OCI-LY1 (cell line): ENCODE results near the gene FDPS.
A peak's percentile ranks its signal among the peaks of the same experiment; 100 is the strongest.

Experiments used
- H2AFZ ChIP-seq: fragments of 200-600 bp; sonication (generic), shearing (Covaris generic); 2 replicates; pipeline ENCODE4 v1.6.0; 2014; ENCODE audit warnings: antibody characterized with exemption, mild to moderate bottlenecking, low read length
- H3F3A ChIP-seq: fragments of 200-600 bp; sonication (generic), shearing (Covaris generic); 2 replicates; pipeline ENCODE4 v1.6.0; 2014; ENCODE audit warnings: mild to moderate bottlenecking, antibody characterized with exemption, low read length, moderate library complexity; ENCODE audit not compliant: insufficient read depth
- H3K27ac ChIP-seq: fragments of 200-600 bp; sonication (generic); 2 replicates; pipeline ENCODE4 v1.5.1; 2014; ENCODE audit warnings: low read length, mixed run types, mild to moderate bottlenecking, low read depth; ENCODE audit not compliant: poor library complexity, severe bottlenecking
- H3K27me3 ChIP-seq: fragments of 200-600 bp; sonication (generic); 2 replicates; pipeline ENCODE4 v1.6.0; 2014; ENCODE audit warnings: antibody characterized with exemption, mild to moderate bottlenecking, low read length, moderate library complexity; ENCODE audit not compliant: insufficient read depth
- H3K36me3 ChIP-seq: fragments of 200-600 bp; sonication (generic); 2 replicates; pipeline ENCODE4 v1.6.1; 2014; ENCODE audit warnings: mild to moderate bottlenecking, antibody characterized with exemption, low read length, moderate library complexity, mixed read lengths; ENCODE audit not compliant: insufficient read depth
- H3K4me1 ChIP-seq: fragments of 200-600 bp; sonication (generic); 2 replicates; pipeline ENCODE4 v1.5.1; 2014; ENCODE audit warnings: mild to moderate bottlenecking, low read length, moderate library complexity; ENCODE audit not compliant: insufficient read depth, severe bottlenecking
- H3K4me2 ChIP-seq: fragments of 200-600 bp; sonication (generic), shearing (Covaris generic); 2 replicates; pipeline ENCODE4 v1.6.1; 2014; ENCODE audit warnings: low read length
- H3K4me3 ChIP-seq: fragments of 200-600 bp; sonication (generic); 2 replicates; pipeline ENCODE4 v1.5.1; 2014; ENCODE audit warnings: low read length, low read depth, mild to moderate bottlenecking, mixed read lengths; ENCODE audit not compliant: poor library complexity, severe bottlenecking
- H3K79me2 ChIP-seq: fragments of 200-600 bp; shearing (Covaris generic); 2 replicates; pipeline ENCODE4 v1.6.1; 2016; ENCODE audit warnings: mixed run types, low read length, mixed read lengths; ENCODE audit not compliant: insufficient read depth
- H3K9ac ChIP-seq: fragments of 200-600 bp; sonication (generic), shearing (Covaris generic); 2 replicates; pipeline ENCODE4 v1.6.1; 2014; ENCODE audit warnings: mild to moderate bottlenecking, low read length, mixed read lengths
- H3K9me2 ChIP-seq: fragments of 200-600 bp; sonication (generic), shearing (Covaris generic); 2 replicates; pipeline ENCODE4 v1.6.1; 2014; ENCODE audit warnings: low read depth, mild to moderate bottlenecking, low read length, mixed read lengths
- H3K9me3 ChIP-seq: fragments of 200-600 bp; shearing (Covaris generic); 2 replicates; pipeline ENCODE4 v1.6.1; 2014; ENCODE audit warnings: low read length, mixed read lengths
- H4K20me1 ChIP-seq: fragments of 200-600 bp; sonication (generic), shearing (Covaris generic); 2 replicates; pipeline ENCODE4 v1.6.0; 2016; ENCODE audit warnings: mild to moderate bottlenecking, low read length; ENCODE audit not compliant: insufficient read depth
- CTCF ChIP-seq: fragments of 200-600 bp; sonication (generic), shearing (Covaris generic); IDR thresholded peaks from 2 replicates; pipeline ENCODE4 v1.5.1; 2017; ENCODE audit warnings: mild to moderate bottlenecking, antibody characterized with exemption, low read length, moderate library complexity, mixed read lengths
- EZH2 ChIP-seq: fragments of 200-600 bp; sonication (generic), shearing (Covaris generic); IDR thresholded peaks from 2 replicates; pipeline ENCODE4 v1.8.0; 2017; ENCODE audit warnings: borderline replicate concordance, mixed run types, mild to moderate bottlenecking, antibody characterized with exemption, low read length, moderate library complexity, mixed read lengths

Gene FDPS

GRCh38 chr1:155295942-155296267 lies 12.8 kb upstream of the FDPS start:
- Histone ChIP-seq H3K4me3 (no peak overlapping the region), H4K20me1 (no peaks in the 10 kb centered on the region), H3K4me2 (no peak overlapping the region), H3K9ac (no peak overlapping the region), H2AFZ (no peak overlapping the region), H3K36me3 (no peaks in the 10 kb centered on the region), H3K4me1 (peaks cover 14% of the 10 kb centered on the region), H3K79me2 (no peaks in the 10 kb centered on the region), H3K27ac (no peak overlapping the region), H3K9me2 (no peaks in the 10 kb centered on the region), H3K9me3 (no peaks in the 10 kb centered on the region), H3F3A (no peaks in the 10 kb centered on the region), H3K27me3 (0 out of 2 replicates have a peak, but pooled peaks cover 3% of the 10 kb centered on the region)
- TF ChIP-seq CTCF (no peak), EZH2 (no peak)

GRCh38 chr1:155296661-155297060 lies 12.0 kb upstream of the FDPS start:
- no peak for TF ChIP-seq CTCF
- TF ChIP-seq EZH2, result no peak
- Histone ChIP-seq H2AFZ (no peak overlapping the region), H3K9ac (no peak overlapping the region; the same call in 1 of the 2 replicates)

GRCh38 chr1:155297384-155297783 lies 11.3 kb upstream of the FDPS start:
- H3F3A ChIP-seq, result no peaks in the 10 kb centered on the region
- peaks cover 14% of the 10 kb centered on the region for H3K4me1 ChIP-seq
- H3K79me2 ChIP-seq, result no peaks in the 10 kb centered on the region
- no peak overlapping the region; the same call in 1 of the 2 replicates for H2AFZ ChIP-seq
- no peaks in the 10 kb centered on the region for H3K36me3 ChIP-seq
- no peaks in the 10 kb centered on the region for H3K9me3 ChIP-seq
- H3K4me2 ChIP-seq, result peak overlapping the region; percentile 46; the same call in 1 of the 2 replicates
- TF ChIP-seq CTCF, result peak; percentile 33; the same call in 1 of the 2 replicates
- no peak for TF ChIP-seq EZH2
- H4K20me1 ChIP-seq, result no peaks in the 10 kb centered on the region
- 0 out of 2 replicates have a peak, but pooled peaks cover 3% of the 10 kb centered on the region for H3K27me3 ChIP-seq
- H3K9ac ChIP-seq, result peak overlapping the region; percentile 16; the same call in 1 of the 2 replicates
- no peaks in the 10 kb centered on the region for H3K9me2 ChIP-seq
- H3K27ac ChIP-seq, result peak overlapping the region; percentile 53
- peak overlapping the region; percentile 14 for H3K4me3 ChIP-seq

More at GRCh38 chr1:155296661-155297060, 12.0 kb upstream of the FDPS start:
- no peak overlapping the region for H3K27ac ChIP-seq
- H3K4me1 ChIP-seq, result peaks cover 14% of the 10 kb centered on the region
- H3K9me3 ChIP-seq, result no peaks in the 10 kb centered on the region
- H4K20me1 ChIP-seq, result no peaks in the 10 kb centered on the region
- no peaks in the 10 kb centered on the region for H3K36me3 ChIP-seq
- no peaks in the 10 kb centered on the region for H3K79me2 ChIP-seq
- no peaks in the 10 kb centered on the region for H3K9me2 ChIP-seq
- H3K4me3 ChIP-seq, result no peak overlapping the region
- no peaks in the 10 kb centered on the region for H3F3A ChIP-seq
- 0 out of 2 replicates have a peak, but pooled peaks cover 3% of the 10 kb centered on the region for H3K27me3 ChIP-seq
- no peak overlapping the region; the same call in 1 of the 2 replicates for H3K4me2 ChIP-seq
